Stromal cell of bone marrow (primary cell): Measurements from ENCODE around the gene ZNF511.

Experiments used
- DNase-seq: peaks from one replicate; pipeline ENCODE4 v3.0.0-alpha.2; 2012; ENCODE audit warnings: low read depth

The ZNF511 gene

DNA sequence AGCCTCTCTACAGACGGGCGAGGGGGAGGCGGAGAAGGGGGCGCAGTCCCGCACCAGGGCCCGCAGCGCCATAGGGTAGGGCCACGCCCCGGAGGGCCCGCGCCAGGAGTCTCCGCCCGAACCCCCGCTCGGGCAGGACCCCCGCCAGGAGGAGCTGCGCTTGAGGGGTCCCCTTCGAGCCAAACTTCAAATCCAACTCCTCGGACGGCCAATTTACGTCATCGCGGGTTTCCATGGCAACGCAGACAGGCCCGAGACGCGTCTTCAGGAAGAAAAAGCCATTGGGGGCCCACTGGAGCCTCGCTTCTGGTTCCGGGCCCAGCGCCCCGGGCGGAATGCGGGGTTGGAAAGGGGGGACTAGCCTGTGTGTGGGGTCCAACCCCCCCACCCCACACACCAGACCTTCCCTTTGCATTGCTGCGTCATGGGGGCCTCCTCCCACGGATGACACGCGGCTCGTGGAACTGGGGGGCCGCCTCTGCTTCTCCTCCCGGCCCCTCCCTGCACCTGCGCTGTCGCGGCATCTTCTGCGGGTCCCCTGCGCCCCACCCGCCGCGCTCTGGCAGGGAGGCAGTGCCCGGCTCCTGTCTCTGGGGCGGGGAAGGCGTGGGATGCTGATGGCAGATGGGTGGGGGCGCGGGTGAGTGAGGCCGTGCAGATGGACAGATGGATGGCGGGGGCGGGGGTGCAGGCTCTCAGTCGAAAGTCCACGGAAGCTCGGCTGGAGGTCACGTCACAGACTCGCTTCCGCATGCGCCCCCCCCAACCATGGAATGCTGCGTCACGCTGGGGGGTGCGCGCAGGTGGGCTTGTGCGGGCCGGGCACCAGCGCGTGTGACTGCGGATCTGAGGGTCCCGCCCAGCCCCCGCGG lies 26.8 kb downstream of the ZNF511 start:
- DNase-seq, result peak; percentile 26

DNA sequence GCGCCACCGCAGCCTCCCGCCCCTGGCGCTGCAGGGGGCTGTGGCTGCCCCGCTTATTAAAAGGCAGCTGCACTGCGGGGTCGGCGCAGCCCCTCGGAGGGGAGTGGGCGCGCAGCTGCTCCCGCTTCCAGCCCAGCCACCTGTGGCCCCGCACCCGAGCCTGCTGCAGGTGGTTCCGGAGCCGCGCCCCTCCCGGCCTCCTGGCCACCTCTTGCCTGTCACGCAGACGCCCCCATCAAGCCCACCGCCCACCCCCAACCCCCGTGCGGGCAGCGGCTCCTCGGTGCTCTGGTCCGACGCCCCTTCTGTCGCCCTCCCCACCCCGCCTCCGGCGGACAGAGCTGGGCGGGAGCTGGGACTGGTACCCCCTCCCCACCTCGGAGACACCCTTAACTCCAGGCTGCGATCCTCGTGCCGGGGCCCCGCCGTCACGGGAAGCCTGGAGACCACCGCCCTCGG lies 27.4 kb downstream of the ZNF511 start:
- no peak for DNase-seq

- DNase-seq, result no peak
Observed at GRCh38 chr10:133336577-133337369, 28.1 kb downstream of the ZNF511 start, which contains the start of gene CALY. TSS of gene CALY (minus strand) at chr10:133336896. CDS start at chr10:133328989, 7,907 bp downstream.

- DNase-seq, result no peak
Observed at GRCh38 chr10:133337370-133337725, 28.6 kb downstream of the ZNF511 start.

DNA sequence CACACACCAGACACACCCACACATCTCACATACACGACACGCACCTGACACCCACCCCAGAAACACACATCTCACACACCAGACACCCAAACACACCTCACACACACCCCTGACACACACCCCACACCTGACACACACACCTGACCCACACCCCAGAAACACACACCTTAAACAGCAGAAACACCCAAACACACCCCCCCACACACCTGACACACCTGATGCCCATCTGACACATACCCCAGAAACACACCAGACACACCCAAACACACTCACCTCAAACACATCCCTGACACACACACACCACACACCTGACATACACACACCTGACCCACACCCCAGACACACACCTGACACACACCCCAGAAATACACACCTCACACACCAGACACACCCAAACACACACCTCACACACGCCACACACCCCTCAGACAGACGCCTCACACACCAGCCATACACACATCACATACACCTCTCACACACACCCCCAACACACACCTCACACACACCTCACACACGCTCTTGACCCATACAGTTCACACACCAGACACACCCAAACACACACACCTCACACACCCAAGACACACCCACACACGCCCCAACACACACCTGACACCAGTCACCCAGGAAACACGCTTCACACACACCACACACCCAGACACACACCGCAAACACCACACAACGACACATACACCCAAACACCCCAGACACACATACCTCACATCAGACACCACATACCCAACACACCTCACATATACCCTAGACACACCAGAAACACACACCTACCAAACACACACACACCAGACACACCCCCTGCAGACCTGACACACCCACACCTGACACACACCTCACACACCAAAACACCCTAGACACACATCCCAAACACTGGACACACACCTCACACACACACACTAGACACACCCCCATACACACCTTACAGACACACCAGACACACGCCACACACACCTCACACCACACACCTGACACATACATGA lies 29.7 kb downstream of the ZNF511 start:
- no peak for DNase-seq

DNA sequence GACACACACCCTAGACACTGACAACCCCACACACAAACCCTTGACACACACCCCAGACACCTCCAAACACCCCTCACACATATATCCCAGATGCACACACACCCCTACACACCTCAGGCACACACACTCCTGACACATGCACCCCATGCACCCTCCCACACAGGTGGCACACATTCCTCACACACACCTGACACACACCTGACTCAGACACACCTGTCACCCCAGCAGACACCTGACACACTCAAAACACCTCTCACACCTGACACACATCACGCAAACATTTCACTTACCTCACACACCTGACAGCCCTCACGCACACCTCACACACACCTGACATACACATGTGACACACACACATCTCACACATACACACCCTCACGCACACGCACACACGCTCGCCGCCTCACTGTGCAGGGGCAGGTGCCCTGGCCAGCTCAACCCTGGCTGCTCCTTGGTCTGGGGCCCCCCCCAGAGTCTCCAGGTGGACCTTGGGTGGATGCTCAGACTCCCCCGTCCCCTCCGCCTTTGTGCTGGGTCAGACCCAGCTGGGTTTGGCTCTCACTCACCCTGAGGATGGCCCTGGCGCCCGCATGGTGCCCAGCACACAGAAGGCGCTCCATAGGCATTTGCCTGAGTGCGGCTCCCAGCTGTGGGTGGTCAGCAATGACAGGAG lies 31.1 kb downstream of the ZNF511 start:
- no peak for DNase-seq

GRCh38 chr10:133341983-133342382 lies 33.3 kb downstream of the ZNF511 start:
- no peak for DNase-seq

- DNase-seq, result no peak
Observed at GRCh38 chr10:133342942-133343341, 34.2 kb downstream of the ZNF511 start.

- DNase-seq, result no peak
Observed at GRCh38 chr10:133343558-133343957, 34.8 kb downstream of the ZNF511 start.

DNA sequence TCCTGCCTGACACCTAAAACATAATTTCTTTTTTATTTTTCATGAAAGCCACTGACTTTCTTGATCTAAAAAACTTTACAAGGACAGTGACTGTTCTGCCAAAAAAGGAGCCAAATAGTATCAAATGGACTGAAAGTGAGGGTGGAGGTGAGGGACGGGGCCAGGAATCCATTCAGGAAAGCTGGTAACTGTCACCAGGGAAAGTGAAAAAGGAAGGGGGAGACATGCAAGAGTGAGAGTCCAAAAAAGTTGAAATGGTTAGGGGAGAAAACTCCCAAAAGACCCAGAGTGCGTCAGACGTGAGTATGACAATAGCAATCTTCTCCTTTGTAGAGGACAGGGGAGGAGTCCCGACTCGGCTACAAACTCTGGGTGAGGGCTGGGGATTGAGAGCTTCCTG lies 35.5 kb downstream of the ZNF511 start:
- DNase-seq, result no peak

DNA sequence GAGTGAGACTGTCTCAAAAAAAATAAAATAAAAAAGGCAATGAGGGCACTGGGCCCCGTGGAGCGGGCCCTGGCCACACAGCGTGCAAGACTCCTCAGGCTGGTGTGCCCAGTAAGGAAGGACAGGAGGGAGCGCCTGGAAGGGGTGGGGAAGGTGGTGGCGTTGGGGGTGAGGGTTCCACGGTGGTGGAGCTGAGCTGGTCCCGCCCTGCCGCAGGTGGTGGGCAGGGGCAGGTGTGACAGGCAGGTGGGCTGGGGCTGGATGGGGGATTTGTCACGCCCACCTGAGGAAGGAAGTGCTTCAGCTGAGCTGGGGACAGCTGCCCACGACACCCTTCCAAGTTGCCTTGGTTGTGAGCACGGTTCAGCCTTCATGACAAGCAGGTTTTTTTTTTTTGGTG lies 37.7 kb downstream of the ZNF511 start:
- no peak for DNase-seq

DNA sequence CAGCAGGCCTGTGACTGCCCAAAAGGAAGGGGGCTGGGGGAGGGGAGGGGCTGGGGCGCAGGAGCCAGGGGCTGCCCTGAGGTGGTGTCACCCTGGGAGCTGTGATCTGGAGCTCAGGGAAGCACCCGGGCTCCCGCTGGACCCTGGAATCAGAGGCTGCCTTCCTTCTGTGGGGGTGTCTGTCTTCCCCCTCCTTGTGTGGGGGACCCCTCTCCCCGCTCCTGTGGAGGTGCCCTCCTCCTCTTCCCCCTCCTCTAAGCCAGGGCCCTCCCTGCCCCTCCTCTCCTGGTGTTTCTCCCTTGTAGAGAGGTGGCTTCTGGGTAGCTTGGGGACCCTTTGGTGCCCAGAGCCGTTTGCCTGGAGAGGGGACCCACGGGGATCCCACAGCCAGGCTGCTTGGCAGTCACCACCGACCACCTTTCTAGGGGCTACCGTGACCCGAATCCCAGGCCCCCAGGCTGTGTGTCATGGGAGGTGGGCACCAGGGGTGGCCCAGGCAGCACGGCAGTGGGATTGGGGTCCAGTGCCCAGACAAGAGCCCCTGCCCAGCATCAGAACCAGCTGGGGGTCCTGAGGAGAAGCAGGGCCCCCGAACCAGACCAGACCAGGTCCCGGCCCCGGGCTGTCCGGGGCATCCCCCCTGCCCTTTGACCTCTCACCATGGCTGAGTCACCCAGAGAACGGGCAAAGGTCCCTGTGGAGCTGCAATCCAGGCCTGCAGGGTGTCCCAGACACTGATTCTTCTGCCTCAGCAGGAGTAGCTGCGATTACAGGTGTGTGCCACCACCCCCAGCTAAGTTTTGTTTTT lies 39.2 kb downstream of the ZNF511 start:
- no peak for DNase-seq

DNA sequence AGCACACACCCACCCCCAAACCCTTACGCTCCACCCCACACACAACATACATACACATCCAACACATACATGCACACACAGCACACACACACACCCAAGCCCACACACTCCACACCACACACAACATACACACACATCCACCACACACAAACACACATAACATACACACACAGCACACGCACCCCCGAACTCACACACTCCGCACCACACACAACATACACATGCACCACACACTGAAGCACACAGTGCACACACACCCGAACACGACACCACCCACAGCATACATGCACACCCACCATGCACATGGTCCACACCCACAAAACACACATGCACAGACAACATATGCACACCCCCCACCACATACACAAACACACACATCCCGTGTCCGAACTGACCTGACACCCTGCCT lies 40.5 kb downstream of the ZNF511 start:
- no peak for DNase-seq

DNA sequence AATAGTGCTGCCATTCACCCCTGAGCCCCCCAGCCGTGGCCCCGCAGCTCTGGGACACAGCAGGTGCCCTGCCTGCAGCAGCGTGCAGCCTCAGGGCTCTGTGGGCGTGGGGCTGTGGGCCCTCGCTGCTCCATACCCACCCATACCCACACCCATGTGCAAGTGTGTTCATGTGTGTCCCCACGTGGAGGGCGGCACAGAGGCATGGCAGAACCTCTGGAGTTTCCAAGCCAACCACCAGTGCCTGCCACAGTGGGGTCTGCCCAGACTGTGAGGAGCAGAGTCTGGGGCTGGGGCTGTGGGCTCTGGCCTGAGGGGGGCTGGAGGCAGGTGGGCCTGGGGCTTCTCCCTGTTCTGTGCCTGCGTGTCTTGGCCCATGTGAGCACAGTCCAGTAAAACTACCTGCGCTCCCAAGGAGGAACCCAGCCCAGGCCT lies 40.9 kb downstream of the ZNF511 start:
- no peak for DNase-seq

DNA sequence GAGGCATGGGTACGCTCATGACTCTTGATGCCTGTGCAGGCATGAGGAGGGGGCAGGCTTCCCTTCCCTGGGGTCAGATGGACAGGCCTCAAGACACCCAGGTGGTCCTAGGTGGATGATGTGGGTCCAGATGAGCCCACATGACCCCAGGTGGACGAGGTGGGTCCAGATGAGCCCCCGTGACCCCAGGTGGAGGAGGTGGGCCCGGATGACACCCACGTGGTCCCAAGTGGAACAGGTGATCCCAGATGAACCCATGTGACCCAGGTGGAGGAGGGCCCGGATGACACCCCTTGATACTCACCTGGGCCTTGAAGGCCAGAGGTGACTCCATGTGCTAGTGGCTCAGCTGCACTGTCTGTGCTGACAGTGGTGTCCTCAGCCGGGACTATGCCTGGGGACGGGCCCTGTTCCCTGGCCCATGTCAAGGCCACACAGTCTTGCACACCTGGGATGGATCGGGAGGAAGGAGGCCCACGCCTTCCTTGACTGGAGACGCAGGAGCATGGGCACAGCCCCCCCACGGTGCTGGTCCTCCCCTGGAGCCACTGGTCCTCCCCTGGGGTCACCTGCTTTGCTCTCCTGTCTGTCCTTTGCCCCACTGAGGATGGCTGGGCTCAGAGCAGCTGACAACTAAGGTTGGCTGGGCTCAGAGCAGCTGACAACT lies 41.7 kb downstream of the ZNF511 start:
- no peak for DNase-seq

DNA sequence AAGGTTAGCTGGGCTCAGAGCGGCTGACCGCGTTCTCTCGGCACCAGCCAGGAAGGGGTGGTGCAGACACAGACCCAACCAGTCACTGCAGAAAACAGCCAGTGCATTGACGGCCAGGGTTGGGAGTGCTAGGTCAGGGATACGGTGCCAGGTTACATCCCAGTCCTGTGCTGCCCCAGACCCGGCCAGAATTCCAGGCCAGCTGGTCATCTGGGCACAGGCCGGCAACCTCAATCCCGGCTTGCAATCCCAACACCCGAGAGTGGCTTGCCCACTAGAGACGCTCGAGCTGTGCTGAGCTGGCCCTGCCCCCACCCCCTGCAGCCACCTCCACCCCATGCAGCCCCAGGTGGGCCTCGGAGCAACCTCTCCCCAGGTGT lies 42.2 kb downstream of the ZNF511 start:
- no peak for DNase-seq

DNA sequence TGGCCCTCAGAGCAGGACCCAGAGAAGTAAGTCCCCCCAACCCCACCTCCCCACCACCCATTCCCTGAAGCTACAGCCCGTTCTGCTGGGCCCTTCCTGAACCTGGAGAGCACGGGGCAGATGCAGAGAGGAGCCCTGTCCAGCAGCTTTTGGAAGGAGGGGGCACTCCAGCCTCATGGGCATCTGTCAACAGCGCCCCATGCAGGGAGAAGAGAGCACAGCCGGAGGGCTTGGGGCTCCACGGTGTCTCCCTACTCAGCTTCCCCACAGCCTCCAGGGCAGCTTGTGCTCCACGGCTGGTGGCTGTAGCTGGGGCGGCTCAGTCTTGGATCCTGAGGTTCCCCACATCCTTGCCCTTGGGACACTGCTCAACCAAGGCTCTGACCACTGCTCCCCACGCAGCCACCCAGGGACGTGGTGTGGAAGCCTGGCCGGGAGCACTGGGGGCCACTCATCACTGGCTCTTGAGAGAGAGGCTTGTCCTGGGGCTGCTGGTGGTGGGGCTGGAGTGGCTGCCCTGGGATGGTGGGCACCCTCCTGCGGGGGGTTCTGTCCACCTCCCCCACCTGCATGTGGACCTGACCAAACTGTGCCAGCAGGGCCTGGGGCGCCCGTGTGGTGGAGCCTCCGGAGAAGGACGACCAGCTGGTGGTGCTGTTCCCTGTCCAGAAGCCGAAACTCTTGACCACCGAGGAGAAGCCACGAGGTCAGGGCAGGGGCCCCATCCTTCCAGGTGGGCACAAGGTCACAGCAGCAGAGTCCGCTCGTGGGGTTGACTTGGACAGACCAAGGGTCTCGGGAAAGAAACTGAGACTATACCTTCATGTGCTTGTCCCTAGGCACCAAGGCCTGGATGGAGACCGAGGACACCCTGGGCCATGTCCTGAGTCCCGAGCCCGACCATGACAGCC lies 42.9 kb downstream of the ZNF511 start:
- no peak for DNase-seq

DNA sequence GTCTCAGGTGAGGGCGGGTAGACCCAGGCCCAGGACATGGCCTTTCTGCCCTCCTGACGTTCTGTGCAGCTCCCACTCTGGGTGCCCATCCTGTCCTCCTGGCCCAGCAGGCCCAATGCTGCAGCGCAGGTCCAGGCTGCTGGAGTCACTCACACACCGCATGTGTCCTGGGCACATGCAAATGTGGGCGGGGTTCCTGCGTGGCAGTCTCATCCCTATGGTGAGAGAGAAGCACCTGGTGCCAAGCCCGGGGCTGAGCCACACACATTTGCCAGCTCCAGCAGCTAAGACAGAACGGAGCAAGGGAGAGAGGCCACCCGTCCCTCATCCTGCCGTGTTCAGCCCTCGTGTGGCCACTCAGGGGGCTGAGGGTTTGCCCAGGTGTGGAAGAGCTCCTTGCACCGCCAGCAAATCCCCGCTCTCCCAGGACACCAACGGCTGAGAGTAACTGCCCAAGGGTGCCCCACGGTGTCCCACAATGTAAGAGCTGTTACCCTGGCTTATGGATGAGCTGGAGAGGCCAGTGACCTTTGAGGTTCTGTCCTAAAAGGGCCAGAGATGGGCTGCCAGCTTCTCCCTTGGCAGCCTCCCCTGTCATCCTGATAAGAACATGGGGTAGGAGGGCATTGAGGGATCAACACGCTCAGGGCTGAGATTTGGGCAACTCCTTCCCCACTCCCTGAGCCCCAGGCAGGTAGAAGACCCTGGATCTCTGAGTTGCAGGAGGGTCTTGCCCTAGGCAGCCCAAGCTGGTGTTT lies 44.7 kb downstream of the ZNF511 start:
- DNase-seq, result no peak
